Measurements from ENCODE around the gene NAV1.
"Not testable (repeated sequence)": the region's sequence is repeated elsewhere in the genome, so short reads cannot be mapped to it uniquely, and the experiment has no call there.

Gene NAV1

DNA sequence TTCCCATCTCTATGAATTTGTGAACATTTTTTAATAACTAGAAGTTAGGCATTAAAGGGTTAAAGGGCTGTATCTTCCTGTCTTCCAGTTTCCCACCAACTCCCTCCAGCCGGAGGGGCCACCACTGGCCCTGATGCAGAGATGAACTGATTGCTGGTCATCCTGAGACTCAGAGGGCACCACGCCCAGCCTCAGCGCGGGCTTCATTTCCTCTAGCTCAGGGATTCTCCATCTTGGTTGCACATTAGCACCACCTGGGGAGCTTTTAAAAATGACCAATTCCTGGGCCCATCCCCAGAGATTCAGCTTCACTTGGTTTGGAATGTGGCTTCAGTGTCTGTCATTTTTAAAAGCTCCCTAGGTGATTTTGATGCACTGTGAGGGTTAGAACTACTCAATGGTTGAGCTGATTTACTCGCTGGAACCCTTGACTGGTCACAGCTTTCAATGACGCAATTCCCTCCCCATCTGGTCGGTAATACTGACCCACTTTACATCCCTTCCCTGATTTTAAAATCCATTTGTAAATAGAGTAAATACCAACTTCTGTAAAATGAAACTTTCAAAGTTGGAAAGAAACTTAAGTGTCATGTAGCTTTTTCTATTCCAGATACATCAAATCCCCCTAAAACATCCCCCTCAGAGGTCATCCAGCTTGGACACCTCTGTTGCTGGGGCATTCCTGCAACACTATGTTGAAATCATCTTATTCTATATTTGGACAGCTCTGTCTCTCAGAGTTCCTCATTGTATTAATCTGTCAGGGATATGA lies 5.1 kb downstream of the NAV1 start:
- H3K27me3 Mint-ChIP-seq, result peaks cover 31% of the 10 kb centered on the region
- H3K36me3 Mint-ChIP-seq (ENCODE audit: low read depth), result no peaks in the 10 kb centered on the region
- peaks cover 10% of the 10 kb centered on the region for H3K4me1 Mint-ChIP-seq (ENCODE audit: low read depth)
- no peaks in the 10 kb centered on the region for H3K9me3 Mint-ChIP-seq
- no peak overlapping the region for H3K4me3 Mint-ChIP-seq
- H3K27ac Mint-ChIP-seq, result no peak overlapping the region

DNA sequence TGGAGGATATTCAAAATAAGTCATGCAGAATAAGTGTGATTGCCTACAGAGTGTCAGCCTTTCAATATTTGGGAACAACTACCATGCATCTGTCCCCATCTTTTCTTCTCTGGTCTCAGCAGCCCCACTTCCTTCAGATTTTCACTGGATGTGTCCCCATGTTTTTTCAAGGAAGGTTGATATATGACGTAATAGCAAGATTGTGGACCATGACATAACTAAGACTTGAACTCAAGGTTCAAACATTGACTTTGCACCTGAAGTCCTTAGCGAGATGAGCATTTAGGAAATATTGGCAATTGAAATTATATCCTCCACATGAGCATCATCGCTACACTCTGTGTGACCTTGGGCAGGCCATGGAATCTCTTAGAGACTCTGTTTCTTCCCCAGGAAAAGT lies 5.8 kb downstream of the NAV1 start:
- Mint-ChIP-seq H3K9me3 (no peaks in the 10 kb centered on the region), H3K4me1 (ENCODE audit: low read depth) (peaks cover 5% of the 10 kb centered on the region), H3K36me3 (ENCODE audit: low read depth) (no peaks in the 10 kb centered on the region), H3K27ac (no peak overlapping the region), H3K27me3 (peaks cover 26% of the 10 kb centered on the region), H3K4me3 (no peak overlapping the region)

DNA sequence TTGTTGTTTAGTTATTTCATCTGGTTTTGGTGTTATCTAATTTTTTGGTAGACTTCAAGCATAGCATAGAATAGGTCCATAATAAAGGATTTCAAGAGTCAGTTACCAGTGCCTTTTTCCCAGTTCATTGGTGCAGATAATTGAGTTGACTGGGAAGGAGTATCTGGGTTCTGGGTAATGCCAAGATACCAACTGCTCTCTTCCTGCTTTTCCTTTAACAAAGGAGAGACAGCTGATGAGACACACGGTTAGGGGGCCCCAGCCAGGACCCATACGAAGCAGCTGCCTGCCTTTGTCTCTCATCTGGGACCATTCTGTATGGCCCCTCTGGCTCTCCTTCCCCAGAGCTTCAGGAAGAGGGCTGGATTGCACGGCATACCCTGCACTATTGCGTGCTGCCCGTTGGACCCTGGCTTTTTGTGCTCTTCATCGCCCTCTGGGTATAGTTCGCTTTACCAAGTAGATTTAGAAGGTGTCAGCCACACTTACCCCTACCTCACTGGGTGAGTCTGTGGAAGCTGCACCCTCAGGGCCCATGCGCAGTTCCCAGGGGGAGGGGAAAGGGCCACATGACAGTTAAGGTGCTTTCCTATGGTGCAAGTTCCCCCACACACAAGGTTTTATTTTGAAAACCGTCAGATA lies 7.0 kb downstream of the NAV1 start:
- H3K4me1 Mint-ChIP-seq (ENCODE audit: low read depth), result no peaks in the 10 kb centered on the region
- no peak overlapping the region for H3K4me3 Mint-ChIP-seq
- H3K9me3 Mint-ChIP-seq, result no peaks in the 10 kb centered on the region
- peaks cover 13% of the 10 kb centered on the region for H3K27me3 Mint-ChIP-seq
- no peak overlapping the region for H3K27ac Mint-ChIP-seq
- H3K36me3 Mint-ChIP-seq (ENCODE audit: low read depth), result no peaks in the 10 kb centered on the region

DNA sequence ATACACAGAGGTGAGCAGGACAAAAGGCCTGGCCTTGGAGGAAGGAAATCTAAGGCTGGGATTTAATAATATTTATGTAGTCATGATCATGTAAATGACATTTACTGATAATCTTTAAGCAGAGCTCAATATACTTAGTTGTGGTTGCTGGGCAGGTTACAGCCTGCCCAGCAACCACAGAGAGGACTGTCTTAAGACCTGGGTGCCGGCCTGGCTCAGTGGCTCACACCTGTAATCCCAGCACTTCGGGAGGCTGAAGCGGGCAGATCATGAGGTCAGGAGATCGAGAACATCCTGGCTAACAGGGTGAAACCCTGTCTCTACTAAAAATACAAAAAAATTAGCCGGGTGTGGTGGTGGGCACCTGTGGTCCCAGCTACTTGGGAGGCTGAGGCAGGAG lies 10.6 kb downstream of the NAV1 start:
- H3K4me1 Mint-ChIP-seq (ENCODE audit: low read depth); H3K27ac Mint-ChIP-seq; H3K4me3 Mint-ChIP-seq; H3K27me3 Mint-ChIP-seq; H3K9me3 Mint-ChIP-seq; H3K36me3 Mint-ChIP-seq (ENCODE audit: low read depth): not testable (repeated sequence)

DNA sequence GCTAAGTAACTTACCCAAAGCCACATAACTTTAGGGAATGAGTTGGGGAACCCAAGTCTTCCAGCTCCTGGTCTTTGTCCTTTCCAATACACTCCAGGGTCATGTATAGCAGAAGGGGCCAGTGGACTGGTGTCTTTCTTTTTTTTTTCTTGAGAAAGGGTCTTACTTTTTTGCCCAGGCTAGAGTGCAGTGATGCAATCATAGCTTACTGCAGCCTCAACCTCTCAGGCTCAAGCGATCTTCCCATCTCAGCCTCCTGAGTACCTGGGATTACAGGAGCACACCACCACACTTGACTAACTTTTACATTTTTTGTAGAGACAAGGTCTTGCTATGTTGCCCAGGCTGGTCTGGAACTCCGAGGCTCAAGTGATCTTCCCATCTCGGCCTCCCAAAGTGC lies 12.2 kb downstream of the NAV1 start:
- Mint-ChIP-seq H3K9me3 (no peaks in the 10 kb centered on the region), H3K4me3 (no peak overlapping the region), H3K36me3 (ENCODE audit: low read depth) (no peaks in the 10 kb centered on the region), H3K4me1 (ENCODE audit: low read depth) (peaks cover 4% of the 10 kb centered on the region), H3K27ac (no peak overlapping the region), H3K27me3 (no peaks in the 10 kb centered on the region)

DNA sequence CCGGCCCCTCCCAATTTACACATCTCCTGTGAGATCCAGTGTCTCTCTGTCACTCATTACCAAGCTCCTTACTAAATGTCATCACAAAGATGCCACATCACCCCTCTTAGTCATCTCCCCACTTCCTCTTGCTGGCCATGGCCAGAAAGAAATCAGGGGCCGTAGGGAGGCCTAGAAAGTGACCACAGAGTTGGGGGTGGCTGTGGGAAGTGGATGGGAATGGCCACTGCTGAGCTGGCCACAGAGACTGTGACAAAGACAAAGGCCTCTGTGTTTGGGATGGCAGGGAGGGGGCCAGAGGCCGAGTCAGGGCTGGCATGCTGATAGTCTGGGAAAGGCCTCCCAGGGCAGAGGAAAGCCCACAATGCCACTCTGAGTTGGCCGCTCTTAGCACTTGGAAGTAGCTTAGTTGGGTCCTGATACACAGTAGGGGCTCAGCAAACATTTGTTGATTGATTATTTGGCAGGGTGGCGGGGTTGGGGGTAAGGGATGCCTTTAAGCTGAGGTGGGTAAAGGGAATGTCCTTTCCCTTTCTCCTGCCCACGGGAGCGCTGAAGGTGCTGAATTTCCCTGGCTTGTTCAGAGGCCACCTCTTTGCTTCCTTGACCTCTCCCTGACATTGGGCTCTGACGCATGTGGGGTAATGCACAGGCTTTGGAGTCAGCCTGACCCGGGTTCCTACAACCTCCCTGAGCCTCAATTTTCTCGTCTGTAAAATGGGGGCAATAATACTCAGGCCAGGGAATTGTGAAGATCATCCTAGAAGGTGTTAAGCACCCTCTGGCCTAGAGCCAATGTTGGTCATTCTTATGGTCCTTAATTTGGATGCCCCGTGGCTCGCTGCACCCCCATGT lies 13.2 kb downstream of the NAV1 start:
- H3K36me3 Mint-ChIP-seq (ENCODE audit: low read depth), result no peaks in the 10 kb centered on the region
- H3K9me3 Mint-ChIP-seq, result no peaks in the 10 kb centered on the region
- peaks cover 4% of the 10 kb centered on the region for H3K4me1 Mint-ChIP-seq (ENCODE audit: low read depth)
- no peaks in the 10 kb centered on the region for H3K27me3 Mint-ChIP-seq
- H3K4me3 Mint-ChIP-seq, result no peak overlapping the region
- H3K27ac Mint-ChIP-seq, result no peak overlapping the region

DNA sequence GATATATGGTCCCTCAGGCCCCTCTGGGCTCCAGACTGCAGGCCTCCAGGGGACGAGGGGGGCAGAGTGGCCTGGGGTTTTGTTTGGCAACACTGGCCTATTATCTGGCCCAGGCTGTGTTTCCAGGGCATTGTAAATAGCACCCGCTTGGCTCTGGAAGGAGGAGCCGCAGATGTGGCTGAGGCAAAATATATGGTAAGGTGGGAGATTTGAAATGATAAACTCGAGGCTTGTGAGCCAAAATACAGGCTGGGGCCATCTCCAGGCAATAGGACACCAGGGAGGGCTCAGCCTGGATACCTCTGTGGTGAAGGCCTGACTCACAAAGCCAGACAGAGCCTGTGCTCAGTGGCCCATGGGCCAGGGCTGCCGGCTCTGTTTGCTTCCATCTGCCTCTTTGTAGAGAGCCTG lies 14.0 kb downstream of the NAV1 start:
- H3K9me3 Mint-ChIP-seq, result no peaks in the 10 kb centered on the region
- H3K4me3 Mint-ChIP-seq, result no peak overlapping the region
- H3K27ac Mint-ChIP-seq, result no peak overlapping the region
- peaks cover 4% of the 10 kb centered on the region for H3K4me1 Mint-ChIP-seq (ENCODE audit: low read depth)
- H3K27me3 Mint-ChIP-seq, result no peaks in the 10 kb centered on the region
- H3K36me3 Mint-ChIP-seq (ENCODE audit: low read depth), result no peaks in the 10 kb centered on the region

DNA sequence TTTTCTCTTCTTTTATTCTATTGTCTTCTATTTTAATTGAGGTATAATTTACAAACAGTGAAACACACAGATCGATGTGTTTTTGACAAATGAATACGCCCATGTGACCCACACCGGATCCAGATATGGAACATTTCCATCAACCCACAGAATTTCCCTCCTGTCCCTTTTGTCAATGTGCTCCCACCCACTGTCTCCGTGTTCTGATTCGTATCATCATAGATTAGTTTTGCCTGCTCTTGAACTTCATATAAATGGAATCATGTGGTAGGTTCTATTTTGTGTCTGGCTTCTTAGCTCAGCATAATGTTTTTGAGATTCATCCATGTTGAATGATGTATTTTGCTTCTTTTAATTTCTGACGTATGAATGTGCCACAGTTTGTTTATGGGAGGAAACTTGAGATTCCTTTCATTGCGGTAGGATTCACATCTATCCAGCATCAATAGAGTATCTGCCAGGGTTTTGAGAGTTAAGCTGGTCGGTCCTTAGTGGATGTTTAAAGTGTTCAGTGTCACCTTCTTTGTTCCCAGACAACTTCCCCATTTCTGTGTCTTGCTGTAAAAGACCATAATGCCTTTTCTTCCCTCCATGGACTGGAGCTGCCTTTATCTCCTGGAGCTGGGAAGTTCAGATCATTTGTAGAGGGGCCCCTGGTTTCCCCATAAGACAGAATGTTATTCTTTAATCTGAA lies 14.7 kb downstream of the NAV1 start:
- H3K27ac Mint-ChIP-seq, result no peak overlapping the region
- H3K36me3 Mint-ChIP-seq (ENCODE audit: low read depth), result no peaks in the 10 kb centered on the region
- no peaks in the 10 kb centered on the region for H3K27me3 Mint-ChIP-seq
- peaks cover 4% of the 10 kb centered on the region for H3K4me1 Mint-ChIP-seq (ENCODE audit: low read depth)
- no peaks in the 10 kb centered on the region for H3K9me3 Mint-ChIP-seq
- H3K4me3 Mint-ChIP-seq, result no peak overlapping the region

DNA sequence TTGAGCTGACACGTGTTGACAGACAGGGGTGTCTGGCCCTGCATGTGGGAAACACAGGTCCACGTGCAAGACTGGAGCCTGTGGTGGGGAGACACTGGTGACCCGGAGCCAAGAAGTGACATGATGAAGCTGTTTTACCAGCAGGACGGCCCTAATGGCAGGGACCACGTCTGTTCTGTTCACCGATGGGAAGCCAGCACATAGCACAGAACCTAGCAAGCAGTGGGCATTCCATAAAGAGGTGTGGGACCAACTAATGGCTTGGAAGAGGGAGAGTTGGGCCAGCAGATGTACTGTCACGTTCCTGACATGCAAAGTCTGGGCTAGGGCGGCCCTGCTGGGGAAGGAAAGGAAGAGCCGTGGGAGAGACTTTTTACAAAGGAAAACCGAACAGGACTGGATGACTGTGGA lies 15.3 kb downstream of the NAV1 start:
- H3K36me3 Mint-ChIP-seq (ENCODE audit: low read depth), result no peaks in the 10 kb centered on the region
- no peak overlapping the region for H3K27ac Mint-ChIP-seq
- no peaks in the 10 kb centered on the region for H3K9me3 Mint-ChIP-seq
- H3K4me3 Mint-ChIP-seq, result no peak overlapping the region
- no peaks in the 10 kb centered on the region for H3K27me3 Mint-ChIP-seq
- H3K4me1 Mint-ChIP-seq (ENCODE audit: low read depth), result peaks cover 4% of the 10 kb centered on the region

DNA sequence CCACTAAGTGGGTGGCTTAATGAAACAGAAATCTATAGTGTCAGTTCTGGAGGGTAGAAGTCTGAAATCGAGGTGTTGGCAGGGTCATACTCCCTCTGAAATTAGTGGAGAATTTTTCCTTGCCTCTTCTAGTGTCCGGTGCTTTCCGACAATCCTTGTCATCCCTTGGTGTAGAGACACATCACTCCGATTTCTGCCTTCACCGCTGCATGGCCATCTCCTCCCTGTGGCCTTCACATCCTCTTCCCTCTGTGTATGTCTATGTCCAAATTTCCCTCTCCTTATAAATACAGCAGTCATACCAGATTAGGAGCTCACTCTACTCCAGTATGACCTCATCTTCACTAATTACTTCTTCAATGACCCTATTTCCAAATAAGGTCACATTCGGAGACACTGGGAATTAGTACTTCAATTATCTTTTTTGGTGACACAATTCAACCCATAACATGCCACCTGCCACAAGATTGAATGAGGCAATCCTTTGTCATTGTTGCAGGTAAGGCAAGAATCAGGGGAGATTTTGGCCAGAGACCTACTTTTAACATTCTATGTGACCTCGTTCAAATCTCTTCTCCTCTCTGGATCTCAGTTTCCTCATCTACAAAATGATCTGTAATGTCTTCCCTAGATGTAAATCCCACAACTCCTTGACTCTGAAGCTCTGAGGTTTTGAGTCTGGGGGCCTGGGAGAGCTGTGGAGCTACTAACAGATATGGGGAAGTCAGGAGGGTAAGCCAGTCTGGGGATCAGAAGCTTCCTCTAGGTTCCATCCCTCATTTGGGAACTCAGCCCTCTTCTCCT lies 16.1 kb downstream of the NAV1 start:
- no peaks in the 10 kb centered on the region for H3K36me3 Mint-ChIP-seq (ENCODE audit: low read depth)
- H3K4me3 Mint-ChIP-seq, result no peak overlapping the region
- peaks cover 4% of the 10 kb centered on the region for H3K4me1 Mint-ChIP-seq (ENCODE audit: low read depth)
- H3K27me3 Mint-ChIP-seq, result no peaks in the 10 kb centered on the region
- H3K27ac Mint-ChIP-seq, result no peak overlapping the region
- no peaks in the 10 kb centered on the region for H3K9me3 Mint-ChIP-seq

DNA sequence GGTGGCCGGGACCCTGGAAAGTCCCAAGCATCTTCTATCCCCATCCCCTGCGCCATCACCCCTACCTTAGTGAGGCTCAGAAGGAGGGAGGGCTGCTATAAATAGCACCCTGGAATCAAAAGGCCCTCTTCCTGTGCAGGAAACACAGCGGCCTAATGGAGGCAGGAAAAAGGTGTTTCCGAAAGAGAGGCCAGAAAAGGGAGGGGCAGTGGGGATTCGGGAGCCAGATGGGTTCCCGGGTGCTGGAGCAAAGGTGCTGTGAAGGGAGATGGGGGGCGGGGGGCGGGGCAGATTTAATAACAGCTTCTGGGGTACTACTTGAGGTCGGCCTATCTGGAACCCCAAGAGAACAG lies 16.6 kb downstream of the NAV1 start:
- Mint-ChIP-seq H3K4me1 (ENCODE audit: low read depth) (peaks cover 4% of the 10 kb centered on the region), H3K36me3 (ENCODE audit: low read depth) (no peaks in the 10 kb centered on the region), H3K9me3 (no peaks in the 10 kb centered on the region), H3K4me3 (no peak overlapping the region), H3K27ac (no peak overlapping the region), H3K27me3 (no peaks in the 10 kb centered on the region)

DNA sequence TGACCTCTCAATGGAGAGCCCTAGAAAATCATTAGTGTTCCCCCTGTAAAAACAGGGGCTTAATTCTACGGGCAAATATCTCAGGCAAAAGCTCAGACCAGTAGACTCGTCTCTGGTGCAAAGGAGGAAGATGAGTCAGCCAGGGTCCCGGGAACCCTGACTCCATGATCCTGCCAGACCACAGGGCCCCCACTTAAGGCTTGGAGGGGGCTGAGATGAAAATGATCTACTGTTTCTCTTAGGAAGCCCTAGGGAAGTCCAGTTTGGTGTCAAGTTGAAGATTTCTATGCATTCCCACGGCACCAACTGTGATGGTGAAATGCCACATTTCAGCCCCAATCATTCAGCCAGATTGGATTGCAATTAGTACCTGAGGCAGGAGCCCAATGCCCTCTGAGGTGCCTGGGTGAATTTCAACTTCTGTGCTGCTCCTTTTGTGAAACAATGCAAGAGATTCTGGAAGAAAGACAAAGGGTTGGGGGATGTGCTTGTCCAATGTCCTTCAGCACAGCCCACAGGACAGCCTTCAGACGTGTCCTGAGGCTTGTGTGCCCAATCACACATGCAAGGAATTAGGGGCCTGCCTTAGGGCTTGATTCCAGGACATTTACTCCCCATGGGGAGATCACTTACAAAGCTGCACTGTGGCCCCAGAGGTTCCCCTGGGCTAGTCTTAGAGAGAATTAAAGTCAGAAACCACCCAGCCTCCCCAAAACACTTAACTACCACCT lies 18.1 kb downstream of the NAV1 start:
- Mint-ChIP-seq H3K36me3 (ENCODE audit: low read depth) (no peaks in the 10 kb centered on the region), H3K9me3 (no peaks in the 10 kb centered on the region), H3K4me3 (no peak overlapping the region), H3K27me3 (no peaks in the 10 kb centered on the region), H3K4me1 (ENCODE audit: low read depth) (no peaks in the 10 kb centered on the region), H3K27ac (no peak overlapping the region)

DNA sequence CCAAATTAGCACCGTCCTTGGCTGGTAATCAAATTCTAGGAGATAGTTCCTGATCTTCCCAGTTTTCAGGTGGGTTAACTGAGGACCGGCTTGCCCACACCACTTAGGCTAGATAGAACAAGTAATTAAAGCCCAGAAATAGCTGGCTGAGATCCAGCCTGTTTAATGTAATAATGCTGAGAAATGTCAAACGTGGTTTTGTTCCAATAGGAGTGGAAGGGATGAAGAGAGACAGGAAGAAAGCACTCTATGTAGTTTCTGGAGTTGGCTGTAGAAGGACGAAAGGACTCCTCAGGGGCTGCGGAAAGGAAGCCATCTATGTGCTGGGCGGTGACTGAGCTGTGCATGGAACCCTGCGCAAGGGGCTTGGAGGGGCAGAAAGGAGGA lies 18.6 kb downstream of the NAV1 start:
- no peaks in the 10 kb centered on the region for H3K27me3 Mint-ChIP-seq
- no peak overlapping the region for H3K27ac Mint-ChIP-seq
- no peaks in the 10 kb centered on the region for H3K4me1 Mint-ChIP-seq (ENCODE audit: low read depth)
- H3K36me3 Mint-ChIP-seq (ENCODE audit: low read depth), result no peaks in the 10 kb centered on the region
- H3K4me3 Mint-ChIP-seq, result no peak overlapping the region
- H3K9me3 Mint-ChIP-seq, result no peaks in the 10 kb centered on the region

DNA sequence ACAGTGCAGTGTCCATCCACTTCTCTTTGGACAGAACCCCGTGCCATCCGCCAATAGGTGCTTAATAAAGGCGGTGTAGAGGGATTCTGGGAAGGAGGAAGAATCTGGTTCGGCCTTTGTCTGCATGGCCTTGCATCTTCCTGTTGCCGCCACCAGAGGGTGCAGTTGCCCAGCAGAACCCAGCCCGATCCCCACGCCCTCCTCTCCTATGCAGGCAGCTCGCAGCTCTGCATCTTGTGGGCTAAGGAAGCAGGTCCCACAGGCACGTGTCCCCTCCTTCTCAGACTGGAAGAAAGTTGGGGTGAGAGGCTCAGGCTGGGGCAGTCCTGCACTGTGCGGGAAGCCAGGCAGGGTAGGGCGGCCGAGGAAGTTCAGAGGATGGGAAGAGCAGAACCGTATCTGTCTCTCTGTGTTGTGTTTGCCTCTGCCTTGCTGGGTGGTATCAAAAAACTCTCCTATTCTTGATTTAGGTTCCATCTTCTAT lies 20.8 kb downstream of the NAV1 start:
- Mint-ChIP-seq H3K27ac (no peak overlapping the region), H3K4me3 (no peak overlapping the region)

More for the DNA sequence above, 20.8 kb downstream of the NAV1 start:
- H3K27me3 Mint-ChIP-seq, result no peaks in the 10 kb centered on the region
- no peaks in the 10 kb centered on the region for H3K4me1 Mint-ChIP-seq (ENCODE audit: low read depth)
- no peaks in the 10 kb centered on the region for H3K36me3 Mint-ChIP-seq (ENCODE audit: low read depth)
- H3K9me3 Mint-ChIP-seq, result no peaks in the 10 kb centered on the region

Data from stimulated activated naive CD8-positive, alpha-beta T cell treated with anti-CD3 and anti-CD28 coated beads, Interleukin-15, Interleukin-2, amounts not matched to agents 100 ng/mL and 50 ng/mL, for 24 hours (primary cell).